DMS 273 (cell line): ENCODE measurements around the gene DNAJC11.
"Not testable (repeated sequence)": the region's sequence is repeated elsewhere in the genome, so short reads cannot be mapped to it uniquely, and the experiment has no call there.

Experiments used
- DNase-seq: peaks from one replicate; lab custom pipeline; 2025; ENCODE audit not compliant: unreplicated experiment; lab: John Stamatoyannopoulos, UW

DNAJC11 gene

GRCh38 chr1:6699915-6700314 lies 1.7 kb downstream of the DNAJC11 start:
- not testable (repeated sequence) for DNase-seq

DNA sequence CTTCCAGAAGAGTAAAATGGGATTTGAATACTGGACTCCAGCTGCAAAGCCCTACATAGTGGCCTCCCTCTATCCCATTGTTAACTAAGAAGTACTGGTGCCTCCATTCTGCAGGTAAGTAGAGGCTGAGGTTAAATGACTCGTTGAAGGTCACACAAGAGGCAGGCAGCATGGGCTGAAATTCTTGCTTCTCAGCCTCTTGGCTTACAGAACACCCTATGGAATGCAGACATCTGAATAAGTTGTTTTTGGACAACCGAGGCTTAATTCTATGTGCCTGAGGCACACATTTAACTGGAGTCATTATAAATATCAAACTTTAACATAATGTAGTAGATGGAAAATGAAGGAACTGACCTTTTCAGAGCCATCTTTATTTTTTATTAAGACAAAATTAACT lies 5.7 kb downstream of the DNAJC11 start:
- DNase-seq: no peak

DNA sequence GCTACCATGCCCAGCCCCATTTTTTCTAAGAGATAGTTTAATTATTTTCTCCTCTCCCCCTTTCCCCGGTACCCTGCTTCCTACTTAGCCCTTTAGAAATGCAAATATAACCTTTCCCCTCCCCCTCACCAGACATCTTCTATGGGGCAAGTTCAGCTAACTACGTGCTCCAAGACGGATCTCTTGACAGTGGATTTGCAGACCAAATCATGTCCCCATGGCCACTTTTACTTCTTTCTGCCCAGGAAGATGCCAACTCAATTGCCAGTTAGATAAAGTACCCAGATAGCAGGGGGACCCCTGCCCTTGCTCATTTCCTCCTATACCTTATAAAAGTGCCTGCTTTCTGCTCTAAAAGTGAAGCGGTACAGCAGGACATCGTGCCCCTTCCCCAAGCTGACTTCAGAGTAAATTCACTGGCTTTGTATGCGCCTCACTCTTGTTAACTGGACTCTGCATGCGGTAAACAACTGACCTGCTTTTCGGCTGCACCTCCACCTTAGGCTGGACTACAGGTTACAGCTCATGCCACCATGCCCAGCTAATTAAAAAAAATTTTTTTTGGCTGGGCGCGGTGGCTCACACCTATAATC lies 7.4 kb downstream of the DNAJC11 start:
- no peak for DNase-seq

- DNase-seq: no peak
Measured at GRCh38 chr1:6692956-6693355, 8.7 kb downstream of the DNAJC11 start.

GRCh38 chr1:6691507-6691906 lies 10.1 kb downstream of the DNAJC11 start:
- DNase-seq: peak; percentile 17

- no peak for DNase-seq
Measured at GRCh38 chr1:6690186-6690585, 11.4 kb downstream of the DNAJC11 start.

GRCh38 chr1:6688757-6689156 lies 12.9 kb downstream of the DNAJC11 start:
- no peak for DNase-seq

GRCh38 chr1:6688001-6688400 lies 13.6 kb downstream of the DNAJC11 start:
- no peak for DNase-seq

DNA sequence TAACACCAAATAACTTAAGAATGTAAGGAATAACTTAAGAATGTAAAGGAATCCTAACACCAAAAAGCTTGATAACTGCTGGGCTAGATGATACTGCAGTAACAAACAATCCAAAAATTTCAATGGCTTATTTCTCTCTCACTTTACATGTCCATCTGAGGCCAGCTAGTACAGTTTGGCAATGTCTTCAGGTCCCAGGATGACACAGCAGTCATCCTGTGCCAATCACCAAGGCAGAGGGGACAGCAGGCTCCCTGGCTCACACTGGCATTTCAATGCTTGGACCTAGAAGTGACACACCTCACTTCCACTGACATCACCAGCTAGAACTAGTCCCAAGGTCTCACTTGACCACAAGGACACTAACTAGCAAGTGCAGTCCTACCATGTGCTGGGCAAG lies 15.3 kb downstream of the DNAJC11 start:
- DNase-seq: no peak

- DNase-seq: no peak
Measured at GRCh38 chr1:6685381-6685780, 16.2 kb downstream of the DNAJC11 start.

DNA sequence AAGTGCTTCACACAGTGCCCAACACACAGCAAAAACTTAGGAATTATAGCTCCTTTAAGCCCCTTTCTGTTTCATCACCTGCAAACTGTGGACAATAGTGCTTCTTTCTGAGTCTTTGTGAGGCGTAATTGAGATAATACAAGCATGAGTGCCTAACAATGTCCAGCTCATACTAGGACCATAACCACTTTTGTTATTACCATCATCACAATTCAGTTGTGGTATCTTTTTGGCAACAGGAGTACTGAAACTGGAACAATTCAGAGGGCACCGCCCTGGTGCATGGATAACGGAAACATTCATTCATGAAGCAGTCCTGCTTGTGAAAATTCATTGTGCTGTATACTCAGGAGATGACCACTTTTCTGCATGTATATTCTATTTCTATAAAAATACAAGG lies 18.2 kb downstream of the DNAJC11 start:
- DNase-seq: no peak

- no peak for DNase-seq
Measured at GRCh38 chr1:6675941-6676340, 25.7 kb downstream of the DNAJC11 start.

- DNase-seq: peak; percentile 71
Measured at GRCh38 chr1:6674771-6675170, 26.8 kb downstream of the DNAJC11 start.

GRCh38 chr1:6673816-6674398 lies 27.7 kb downstream of the DNAJC11 start:
- DNase-seq: no peak

GRCh38 chr1:6672558-6672957 lies 29.1 kb downstream of the DNAJC11 start:
- no peak for DNase-seq

DNA sequence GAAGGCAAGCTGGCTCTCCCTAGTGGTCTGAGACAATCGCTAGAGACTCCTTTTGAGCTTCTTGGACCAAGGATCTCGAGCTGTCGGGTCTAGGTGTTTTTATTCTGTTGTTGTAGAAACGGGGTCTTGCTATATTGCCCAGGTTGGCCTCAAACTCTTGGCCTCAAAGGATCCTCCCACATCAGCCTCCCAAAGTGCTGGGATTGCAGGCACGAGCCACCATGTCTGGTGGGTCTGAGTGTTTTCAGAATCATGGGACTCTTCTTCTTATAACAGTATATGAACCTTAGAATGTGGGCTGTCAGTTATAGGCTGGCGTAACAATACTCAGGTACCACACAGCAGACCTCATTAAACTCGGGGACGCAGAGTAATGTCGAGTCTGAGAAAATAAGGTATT lies 33.1 kb downstream of the DNAJC11 start:
- DNase-seq: no peak

- DNase-seq: no peak
Measured at GRCh38 chr1:6667139-6667538, 34.5 kb downstream of the DNAJC11 start.

- no peak for DNase-seq
Measured at GRCh38 chr1:6666696-6667095, 34.9 kb downstream of the DNAJC11 start.

DNA sequence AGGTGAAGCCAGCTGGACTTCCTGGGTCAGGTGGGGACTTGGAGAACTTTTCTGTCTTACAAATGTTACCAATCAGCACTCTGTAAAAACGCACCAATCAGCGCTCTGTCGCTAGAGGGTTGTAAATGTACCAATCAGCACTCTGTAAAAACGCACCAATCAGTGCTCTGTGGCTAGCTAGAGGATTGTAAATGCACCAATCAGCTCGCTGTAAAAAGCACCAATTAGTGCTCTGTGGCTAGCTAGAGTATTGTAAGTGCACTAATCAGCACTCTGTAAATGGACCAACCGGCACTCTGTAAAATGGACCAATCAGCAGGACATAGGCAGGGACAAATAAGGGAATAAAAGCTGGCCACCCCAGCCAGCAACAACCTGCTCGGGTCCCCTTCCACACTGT lies 39.1 kb downstream of the DNAJC11 start:
- not testable (repeated sequence) for DNase-seq

DNA sequence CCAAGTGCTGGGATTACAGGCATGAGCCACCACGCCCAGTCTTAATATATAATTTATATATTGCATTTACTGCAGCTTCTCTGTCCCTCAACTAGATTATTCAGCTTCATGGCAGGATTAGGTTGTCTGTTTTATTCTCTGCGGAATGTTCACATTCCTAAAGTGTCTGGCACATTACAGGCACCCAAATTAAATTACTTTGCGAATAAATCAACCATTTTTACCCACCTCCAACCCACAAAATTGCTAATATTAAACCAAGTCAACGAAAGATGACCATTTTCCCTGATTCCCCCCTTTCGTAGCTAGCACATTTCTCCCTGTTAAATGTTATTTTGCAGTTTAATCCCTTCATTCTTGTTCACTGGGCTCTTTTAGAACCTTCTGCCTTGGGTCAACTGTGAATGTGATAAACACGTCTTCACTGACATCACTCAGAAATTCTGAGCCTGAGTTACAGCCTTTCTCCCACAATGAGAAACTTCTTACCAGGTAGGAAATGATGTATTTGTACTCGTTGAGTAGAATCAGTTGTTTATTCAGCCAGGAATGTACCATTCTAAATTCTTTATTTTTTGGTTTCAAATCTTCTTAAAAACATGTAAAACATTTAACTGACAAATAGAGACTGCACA lies 41.1 kb downstream of the DNAJC11 start:
- no peak for DNase-seq

GRCh38 chr1:6658359-6659060 lies 43.1 kb downstream of the DNAJC11 start:
- no peak for DNase-seq

DNA sequence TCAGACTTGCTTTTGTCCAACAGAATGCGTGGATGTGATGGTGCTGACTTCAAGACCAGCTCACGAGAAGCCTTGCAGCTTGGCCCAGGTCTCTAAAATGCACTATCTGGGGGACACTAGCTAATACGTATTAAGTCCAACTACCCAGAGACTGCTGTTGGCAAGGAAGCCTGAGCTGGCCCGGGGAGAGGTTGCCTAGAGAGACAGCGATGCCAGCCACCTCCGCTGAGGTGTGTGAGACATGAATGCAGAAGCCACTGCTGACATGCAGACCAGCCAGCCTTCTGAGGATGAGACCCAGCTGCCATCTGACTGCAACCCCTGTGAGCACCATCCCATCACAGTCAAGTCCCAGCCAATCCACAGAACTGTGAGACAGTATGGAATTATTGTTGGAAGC lies 44.5 kb downstream of the DNAJC11 start:
- DNase-seq: no peak
